ENCODE measurements around the gene PLEKHH2.

Gene PLEKHH2

DNA sequence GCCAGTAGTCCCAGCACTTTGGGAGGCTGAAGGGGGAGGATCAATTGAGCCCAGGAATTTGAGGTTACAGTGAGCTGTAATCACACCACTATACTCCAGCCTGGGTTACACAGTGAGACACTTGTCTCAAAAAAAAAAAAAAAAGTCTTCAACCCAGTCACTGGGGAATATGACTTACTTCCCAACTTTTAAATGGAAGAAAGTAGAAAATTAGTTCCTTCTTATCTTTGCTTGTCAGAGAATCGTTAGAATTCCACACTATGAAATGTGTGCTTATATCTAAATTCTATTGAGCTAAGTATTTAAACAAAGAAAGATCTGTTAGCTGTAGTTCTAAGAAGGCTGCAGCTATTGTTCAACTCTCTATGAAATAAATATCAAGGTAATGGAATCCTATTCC is 159.1 kb downstream of the PLEKHH2 start:
- DNase-seq (ENCODE audit: low spot score) (no peak), ATAC-seq (ENCODE audit: low read depth) (no peak)
- H3K4me1 ChIP-seq (ENCODE audit: insufficient read depth, poor library complexity, severe bottlenecking) = no peaks in the 10 kb centered on the region
- H3K9me3 ChIP-seq (ENCODE audit: severe bottlenecking) = no peaks in the 10 kb centered on the region
- H3K27ac ChIP-seq (ENCODE audit: poor library complexity, severe bottlenecking) = no peak overlapping the region
- TF ChIP-seq, protein P1, sequence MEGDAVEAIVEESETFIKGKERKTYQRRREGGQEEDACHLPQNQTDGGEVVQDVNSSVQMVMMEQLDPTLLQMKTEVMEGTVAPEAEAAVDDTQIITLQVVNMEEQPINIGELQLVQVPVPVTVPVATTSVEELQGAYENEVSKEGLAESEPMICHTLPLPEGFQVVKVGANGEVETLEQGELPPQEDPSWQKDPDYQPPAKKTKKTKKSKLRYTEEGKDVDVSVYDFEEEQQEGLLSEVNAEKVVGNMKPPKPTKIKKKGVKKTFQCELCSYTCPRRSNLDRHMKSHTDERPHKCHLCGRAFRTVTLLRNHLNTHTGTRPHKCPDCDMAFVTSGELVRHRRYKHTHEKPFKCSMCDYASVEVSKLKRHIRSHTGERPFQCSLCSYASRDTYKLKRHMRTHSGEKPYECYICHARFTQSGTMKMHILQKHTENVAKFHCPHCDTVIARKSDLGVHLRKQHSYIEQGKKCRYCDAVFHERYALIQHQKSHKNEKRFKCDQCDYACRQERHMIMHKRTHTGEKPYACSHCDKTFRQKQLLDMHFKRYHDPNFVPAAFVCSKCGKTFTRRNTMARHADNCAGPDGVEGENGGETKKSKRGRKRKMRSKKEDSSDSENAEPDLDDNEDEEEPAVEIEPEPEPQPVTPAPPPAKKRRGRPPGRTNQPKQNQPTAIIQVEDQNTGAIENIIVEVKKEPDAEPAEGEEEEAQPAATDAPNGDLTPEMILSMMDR (IDR thresholded peaks at IDR 0.05; ENCODE audit: poor library complexity, severe bottlenecking) = no peak
- peaks cover 13% of the 10 kb centered on the region for H3K36me3 ChIP-seq (ENCODE audit: low read depth)
- H3K27me3 ChIP-seq (ENCODE audit: insufficient read depth, poor library complexity, severe bottlenecking) = no peaks in the 10 kb centered on the region
- H3K4me3 ChIP-seq (ENCODE audit: severe bottlenecking) = no peak overlapping the region

DNA sequence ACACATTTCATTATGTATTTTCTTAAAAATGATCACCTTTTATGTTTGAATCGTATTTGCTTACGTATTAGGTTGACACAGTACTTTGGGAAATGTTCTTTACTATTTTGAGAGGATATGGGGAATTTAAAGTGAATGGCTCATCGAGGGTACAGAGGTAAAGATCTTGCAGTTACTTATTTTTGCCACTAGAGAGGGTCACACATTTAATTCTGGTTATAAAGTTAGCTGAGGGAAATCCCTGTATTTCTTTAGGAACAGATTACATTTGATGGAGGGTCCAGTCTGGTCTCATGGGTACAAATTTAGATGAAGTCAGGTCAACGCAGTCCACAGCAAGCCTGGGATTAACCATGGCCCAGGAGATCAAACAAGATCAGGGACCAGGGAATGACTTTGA is 161.2 kb downstream of the PLEKHH2 start:
- no peaks in the 10 kb centered on the region for H3K9me3 ChIP-seq (ENCODE audit: severe bottlenecking)
- no peak for DNase-seq (ENCODE audit: low spot score)
- TF ChIP-seq, protein P1 (IDR thresholded peaks at IDR 0.05; ENCODE audit: poor library complexity, severe bottlenecking) = peak; percentile 21
- H3K4me1 ChIP-seq (ENCODE audit: insufficient read depth, poor library complexity, severe bottlenecking) = no peaks in the 10 kb centered on the region
- no peak for ATAC-seq (ENCODE audit: low read depth)
- H3K27me3 ChIP-seq (ENCODE audit: insufficient read depth, poor library complexity, severe bottlenecking) = no peaks in the 10 kb centered on the region
- H3K36me3 ChIP-seq (ENCODE audit: low read depth) = no peaks in the 10 kb centered on the region
- no peak overlapping the region for H3K27ac ChIP-seq (ENCODE audit: poor library complexity, severe bottlenecking)
- no peak overlapping the region for H3K4me3 ChIP-seq (ENCODE audit: severe bottlenecking)

DNA sequence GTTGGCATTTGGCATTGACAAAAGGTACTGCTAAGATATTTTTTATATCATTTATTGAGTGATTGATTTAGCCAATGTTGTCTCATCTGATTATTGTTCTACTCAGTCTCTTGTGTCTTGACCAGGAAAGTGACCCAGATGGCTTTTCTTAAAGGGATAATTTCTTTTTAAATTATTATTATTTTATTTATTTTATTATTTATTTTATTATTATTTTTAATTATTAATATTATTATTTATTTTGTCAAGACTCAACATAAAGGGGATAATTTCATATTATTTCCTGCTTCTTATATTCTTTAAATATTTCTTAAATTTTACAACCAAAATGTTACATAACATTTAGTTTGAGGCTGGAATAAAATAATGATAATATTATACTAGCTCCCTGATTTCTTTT is 163.8 kb downstream of the PLEKHH2 start:
- TF ChIP-seq, protein P1 (IDR thresholded peaks at IDR 0.05; ENCODE audit: poor library complexity, severe bottlenecking) = no peak
- Histone ChIP-seq H3K4me3 (ENCODE audit: severe bottlenecking) (no peak overlapping the region), H3K9me3 (ENCODE audit: severe bottlenecking) (no peaks in the 10 kb centered on the region), H3K4me1 (ENCODE audit: insufficient read depth, poor library complexity, severe bottlenecking) (no peaks in the 10 kb centered on the region), H3K27ac (ENCODE audit: poor library complexity, severe bottlenecking) (no peak overlapping the region), H3K27me3 (ENCODE audit: insufficient read depth, poor library complexity, severe bottlenecking) (no peaks in the 10 kb centered on the region), H3K36me3 (ENCODE audit: low read depth) (peaks cover 10% of the 10 kb centered on the region; the same call in 1 of the 2 replicates)
- DNase-seq (ENCODE audit: low spot score) (no peak), ATAC-seq (ENCODE audit: low read depth) (no peak)

DNA sequence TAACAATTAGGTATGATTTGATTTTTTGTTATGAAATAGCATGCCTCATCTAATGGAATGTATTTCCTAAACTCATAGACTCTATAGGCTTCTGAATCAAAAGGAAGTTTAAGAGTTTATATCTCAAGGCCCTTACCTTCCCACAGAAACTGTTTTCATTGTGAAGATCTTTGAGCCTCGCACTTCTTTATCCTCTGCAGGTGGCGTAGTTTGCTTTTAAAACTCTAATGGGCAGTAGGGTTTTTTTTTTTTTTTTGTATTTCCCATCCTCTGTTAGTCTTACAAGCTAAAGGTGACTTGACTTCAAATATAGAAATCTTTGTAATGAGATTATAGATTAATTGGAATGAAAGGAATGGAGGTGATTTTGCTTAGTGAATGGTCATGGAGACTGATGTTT is 165.1 kb downstream of the PLEKHH2 start:
- Histone ChIP-seq H3K9me3 (ENCODE audit: severe bottlenecking) (no peaks in the 10 kb centered on the region), H3K4me3 (ENCODE audit: severe bottlenecking) (no peak overlapping the region), H3K4me1 (ENCODE audit: insufficient read depth, poor library complexity, severe bottlenecking) (no peaks in the 10 kb centered on the region), H3K27me3 (ENCODE audit: insufficient read depth, poor library complexity, severe bottlenecking) (no peaks in the 10 kb centered on the region), H3K27ac (ENCODE audit: poor library complexity, severe bottlenecking) (no peak overlapping the region), H3K36me3 (ENCODE audit: low read depth) (peaks cover 10% of the 10 kb centered on the region; the same call in 1 of the 2 replicates)
- TF ChIP-seq, protein P1 (IDR thresholded peaks at IDR 0.05; ENCODE audit: poor library complexity, severe bottlenecking) = no peak
- DNase-seq (ENCODE audit: low spot score) (no peak), ATAC-seq (ENCODE audit: low read depth) (no peak)

DNA sequence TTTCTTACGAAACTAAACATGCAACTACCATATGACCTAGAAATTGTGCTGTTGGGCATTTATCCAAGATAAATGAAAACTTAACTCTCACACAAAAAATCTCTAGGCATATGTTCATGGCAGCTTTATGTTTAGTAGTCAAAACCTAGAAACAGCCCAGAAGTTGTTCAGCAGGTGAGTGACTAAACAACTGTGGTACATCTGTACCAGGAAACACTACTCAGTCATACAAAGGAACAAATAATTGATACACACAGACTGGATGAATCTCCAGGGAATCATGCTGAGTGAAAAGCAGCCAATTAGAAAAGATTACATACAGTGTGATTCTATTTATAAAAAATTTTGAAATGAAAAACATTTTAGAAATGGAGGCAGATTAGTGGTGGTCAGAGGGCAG is 166.1 kb downstream of the PLEKHH2 start:
- Histone ChIP-seq H3K9me3 (ENCODE audit: severe bottlenecking) (no peaks in the 10 kb centered on the region), H3K36me3 (ENCODE audit: low read depth) (peaks cover 10% of the 10 kb centered on the region; the same call in 1 of the 2 replicates), H3K27ac (ENCODE audit: poor library complexity, severe bottlenecking) (no peak overlapping the region), H3K27me3 (ENCODE audit: insufficient read depth, poor library complexity, severe bottlenecking) (no peaks in the 10 kb centered on the region), H3K4me3 (ENCODE audit: severe bottlenecking) (no peak overlapping the region), H3K4me1 (ENCODE audit: insufficient read depth, poor library complexity, severe bottlenecking) (no peaks in the 10 kb centered on the region)
- TF ChIP-seq, protein P1 (IDR thresholded peaks at IDR 0.05; ENCODE audit: poor library complexity, severe bottlenecking) = no peak
- DNase-seq (ENCODE audit: low spot score) (no peak), ATAC-seq (ENCODE audit: low read depth) (no peak)
